Epithelial cell of proximal tubule (primary cell): ENCODE results near the gene ETFDH. TPM values are rescaled to one million over a fixed set of nuclear protein-coding genes. Genes with fewer than 3 reads are reported as not detected.

Experiments
- DNase-seq: peaks from one replicate; pipeline ENCODE4 v3.0.0-alpha.2; 2011; ENCODE audit warnings: low read depth
- H3K4me3 ChIP-seq: 2 replicates; pipeline ENCODE4 v1.5.1; 2011; ENCODE audit warnings: low read depth, mild to moderate bottlenecking, low read length
- CTCF ChIP-seq: conservative IDR thresholded peaks from 2 replicates; pipeline ENCODE4 v1.5.1; 2012; ENCODE audit warnings: low read depth, mild to moderate bottlenecking, low read length
- total RNA-seq: library from RNA; depleted of rRNA; stranded (reverse); fragments of >200 nt; gene quantifications from 2 replicates; pipeline ENCODE4 v1.2.3, GENCODE V29; 2015

The ETFDH gene
- total RNA-seq, 1 donor from 2014 or later, result 7.1 TPM

GRCh38 chr4:158715802-158716201 lies 43.7 kb downstream of the ETFDH start:
- H3K4me3 ChIP-seq, result no peak overlapping the region
- no peak for TF ChIP-seq CTCF
- DNase-seq, result no peak

GRCh38 chr4:158721680-158722079 lies 49.6 kb downstream of the ETFDH start:
- no peak for TF ChIP-seq CTCF
- no peak overlapping the region for H3K4me3 ChIP-seq
- DNase-seq, result no peak

GRCh38 chr4:158722291-158722916 lies 50.3 kb downstream of the ETFDH start:
- TF ChIP-seq CTCF, result no peak
- H3K4me3 ChIP-seq, result peak overlapping the region; percentile 88
- no peak for DNase-seq

- no peak for TF ChIP-seq CTCF
- no peak for DNase-seq
- H3K4me3 ChIP-seq, result peak within 1 kb of the TSS; percentile 88
These were observed 51.1 kb downstream of the ETFDH start, which contains the start of gene PPID for GRCh38 chr4:158722917-158723793. PPID (minus strand) TSS chr4:158723396; CDS start chr4:158723288, 108 bp downstream.

GRCh38 chr4:158724637-158725036 lies 52.5 kb downstream of the ETFDH start:
- H3K4me3 ChIP-seq, result no peak overlapping the region
- DNase-seq, result no peak
- TF ChIP-seq CTCF, result no peak

- H3K4me3 ChIP-seq, result no peak overlapping the region
- no peak for DNase-seq
- no peak for TF ChIP-seq CTCF
These were observed 54.5 kb downstream of the ETFDH start for GRCh38 chr4:158726633-158727032.
